Vagina (tissue), 2 donors: Measurements from ENCODE around the gene PDCL3.

Source experiments
- CTCF ChIP-seq, 3 experiments: fragments of 450-650 bp in 2 of 3; fragments of 200-600 bp in 1 of 3; sonication (generic) in 1 of 3; IDR thresholded peaks; one replicate each; pipeline ENCODE4 v1.5.1; 2017 to 2019; ENCODE audit warnings: antibody characterized with exemption in 3 of 3, mild to moderate bottlenecking in 2 of 3, moderate library complexity in 2 of 3
- POLR2A ChIP-seq, 2 donors: fragments of 450-650 bp; IDR thresholded peaks; one replicate each; pipeline ENCODE4 v1.6.1; 2017; ENCODE audit warnings: antibody characterized with exemption in 2 of 2, mild to moderate bottlenecking in 2 of 2, moderate library complexity in 2 of 2

DNA sequence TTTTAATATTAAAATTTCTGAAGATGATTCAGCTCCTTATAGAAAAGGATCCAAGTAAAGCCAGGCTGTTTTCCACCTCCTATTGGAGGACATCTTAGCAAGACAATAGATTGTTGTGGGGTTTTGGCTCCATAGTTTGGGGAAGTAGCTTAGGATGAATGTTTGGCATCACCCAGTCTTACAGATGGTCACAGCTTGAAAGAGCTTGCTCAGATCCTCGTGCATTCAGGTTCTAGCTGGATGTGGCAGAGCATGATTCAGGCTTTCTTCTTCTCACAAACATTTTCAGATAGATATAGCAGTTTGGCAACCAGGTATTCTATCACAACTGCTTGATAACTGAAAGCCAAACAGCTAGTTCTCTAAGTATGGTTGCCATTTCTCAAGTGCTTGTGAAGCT lies 23.6 kb upstream of the PDCL3 start:
- TF ChIP-seq CTCF (IDR thresholded peaks at IDR 0.05) (no peak), POLR2A (IDR thresholded peaks at IDR 0.05) (no peak)
